D721Med (cell line): ENCODE results near the gene MIOX.

ENCODE experiments used
- DNase-seq: peaks from one replicate; pipeline ENCODE4 v3.0.0; 2011; ENCODE audit warnings: low spot score; ENCODE audit not compliant: insufficient read length
- FAIRE-seq: peaks from 2 replicates; lab custom pipeline; 2011; peaks lifted over from hg19 to GRCh38; lab: Jason Lieb, UNC
- TF ChIP-seq, protein P1 (sequence below): IDR thresholded peaks from 2 replicates; pipeline ENCODE4 v1.5.1; 2012; ENCODE audit warnings: mild to moderate bottlenecking, control low read depth; ENCODE audit not compliant: insufficient read depth; ENCODE audit errors: missing control alignments

MIOX gene

GRCh38 chr22:50528682-50529415 is 42.2 kb downstream of the MIOX start:
- TF ChIP-seq, protein P1, sequence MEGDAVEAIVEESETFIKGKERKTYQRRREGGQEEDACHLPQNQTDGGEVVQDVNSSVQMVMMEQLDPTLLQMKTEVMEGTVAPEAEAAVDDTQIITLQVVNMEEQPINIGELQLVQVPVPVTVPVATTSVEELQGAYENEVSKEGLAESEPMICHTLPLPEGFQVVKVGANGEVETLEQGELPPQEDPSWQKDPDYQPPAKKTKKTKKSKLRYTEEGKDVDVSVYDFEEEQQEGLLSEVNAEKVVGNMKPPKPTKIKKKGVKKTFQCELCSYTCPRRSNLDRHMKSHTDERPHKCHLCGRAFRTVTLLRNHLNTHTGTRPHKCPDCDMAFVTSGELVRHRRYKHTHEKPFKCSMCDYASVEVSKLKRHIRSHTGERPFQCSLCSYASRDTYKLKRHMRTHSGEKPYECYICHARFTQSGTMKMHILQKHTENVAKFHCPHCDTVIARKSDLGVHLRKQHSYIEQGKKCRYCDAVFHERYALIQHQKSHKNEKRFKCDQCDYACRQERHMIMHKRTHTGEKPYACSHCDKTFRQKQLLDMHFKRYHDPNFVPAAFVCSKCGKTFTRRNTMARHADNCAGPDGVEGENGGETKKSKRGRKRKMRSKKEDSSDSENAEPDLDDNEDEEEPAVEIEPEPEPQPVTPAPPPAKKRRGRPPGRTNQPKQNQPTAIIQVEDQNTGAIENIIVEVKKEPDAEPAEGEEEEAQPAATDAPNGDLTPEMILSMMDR = no peak
- no peak for FAIRE-seq
- no peak for DNase-seq

- TF ChIP-seq, protein P1 = no peak
- FAIRE-seq (no peak), DNase-seq (no peak)
Measured at GRCh38 chr22:50529416-50529896, 42.8 kb downstream of the MIOX start.

- DNase-seq (no peak), FAIRE-seq (no peak)
- TF ChIP-seq, protein P1 = no peak
Measured at GRCh38 chr22:50529897-50530579, 43.4 kb downstream of the MIOX start, which contains the start of gene TYMP. Gene TYMP (minus strand): TSS chr22:50530012. CDS start chr22:50529709, 303 bp downstream.

DNA sequence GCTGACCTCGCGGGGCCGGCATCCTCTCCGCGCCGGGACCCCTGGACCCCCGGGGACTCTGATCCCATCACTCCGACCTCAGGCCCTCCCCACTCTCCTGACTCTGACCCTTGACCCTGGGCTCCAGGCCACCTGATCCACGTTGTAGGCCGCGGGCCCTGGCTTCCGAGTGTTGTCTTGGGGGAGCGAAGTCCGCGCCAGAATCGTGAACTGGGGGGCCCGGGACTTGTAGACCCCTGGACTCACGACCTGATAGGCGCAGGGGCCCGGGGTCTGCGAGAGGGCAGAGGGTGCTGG is 43.9 kb downstream of the MIOX start:
- DNase-seq (no peak), FAIRE-seq (no peak)
- TF ChIP-seq, protein P1 = no peak

GRCh38 chr22:50530877-50531545 is 44.4 kb downstream of the MIOX start:
- DNase-seq (no peak), FAIRE-seq (no peak)
- TF ChIP-seq, protein P1 = no peak

GRCh38 chr22:50531546-50531961 is 44.9 kb downstream of the MIOX start:
- no peak for DNase-seq
- FAIRE-seq = no peak
- TF ChIP-seq, protein P1 = no peak
